ENCODE results near the gene OR51V1.

DNA sequence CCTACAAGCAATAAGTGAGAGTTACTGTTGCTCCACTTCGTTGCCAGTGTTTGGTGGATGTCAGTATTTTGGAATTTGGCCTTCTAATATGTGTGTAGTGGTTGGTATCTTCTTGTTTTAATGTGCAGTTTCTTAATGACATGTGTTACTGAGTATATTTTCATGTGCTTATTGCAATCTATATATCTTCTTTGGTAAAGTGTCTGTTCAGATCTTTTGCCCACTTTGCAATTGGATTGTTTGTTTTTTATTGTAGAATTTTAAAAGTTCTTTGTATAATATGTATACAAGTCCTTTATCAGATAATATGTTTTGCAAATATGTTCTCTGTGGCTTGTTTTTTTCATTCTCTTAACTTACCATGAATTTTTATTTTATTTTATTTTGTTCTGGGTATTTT lies 7.7 kb downstream of the OR51V1 start:
- TF ChIP-seq, protein P1, sequence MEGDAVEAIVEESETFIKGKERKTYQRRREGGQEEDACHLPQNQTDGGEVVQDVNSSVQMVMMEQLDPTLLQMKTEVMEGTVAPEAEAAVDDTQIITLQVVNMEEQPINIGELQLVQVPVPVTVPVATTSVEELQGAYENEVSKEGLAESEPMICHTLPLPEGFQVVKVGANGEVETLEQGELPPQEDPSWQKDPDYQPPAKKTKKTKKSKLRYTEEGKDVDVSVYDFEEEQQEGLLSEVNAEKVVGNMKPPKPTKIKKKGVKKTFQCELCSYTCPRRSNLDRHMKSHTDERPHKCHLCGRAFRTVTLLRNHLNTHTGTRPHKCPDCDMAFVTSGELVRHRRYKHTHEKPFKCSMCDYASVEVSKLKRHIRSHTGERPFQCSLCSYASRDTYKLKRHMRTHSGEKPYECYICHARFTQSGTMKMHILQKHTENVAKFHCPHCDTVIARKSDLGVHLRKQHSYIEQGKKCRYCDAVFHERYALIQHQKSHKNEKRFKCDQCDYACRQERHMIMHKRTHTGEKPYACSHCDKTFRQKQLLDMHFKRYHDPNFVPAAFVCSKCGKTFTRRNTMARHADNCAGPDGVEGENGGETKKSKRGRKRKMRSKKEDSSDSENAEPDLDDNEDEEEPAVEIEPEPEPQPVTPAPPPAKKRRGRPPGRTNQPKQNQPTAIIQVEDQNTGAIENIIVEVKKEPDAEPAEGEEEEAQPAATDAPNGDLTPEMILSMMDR (IDR thresholded peaks at IDR 0.05): no peak
- TF ChIP-seq ZFX (IDR thresholded peaks at IDR 0.05; ENCODE audit: borderline replicate concordance): no peak
